ENCODE data around the gene RABEP2.

The RABEP2 gene

DNA sequence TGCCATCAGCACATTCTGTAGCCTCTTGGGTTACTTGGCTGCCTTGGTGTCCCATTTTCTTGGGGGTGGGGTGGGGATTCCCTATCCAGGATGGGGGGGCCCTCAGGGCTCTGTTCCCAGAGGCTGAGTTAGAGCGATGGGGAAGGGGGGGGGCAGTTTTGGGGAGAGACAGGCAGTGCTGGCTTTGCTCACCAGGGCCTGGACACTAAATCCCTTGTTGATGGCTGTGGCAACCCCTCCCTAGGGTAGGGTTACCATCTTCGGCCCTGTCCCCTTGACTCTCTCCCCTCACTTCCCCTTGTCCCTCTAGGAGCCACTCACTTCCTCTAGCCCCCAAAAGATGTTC, 47.4 kb downstream of the RABEP2 start:
- H3K4me3 ChIP-seq (ENCODE audit: low read depth, low read length, poor library complexity, severe bottlenecking): no peak overlapping the region
- H4K20me1 ChIP-seq (ENCODE audit: insufficient read depth, low read length): no peaks in the 10 kb centered on the region
- H2AFZ ChIP-seq (ENCODE audit: low read length): no peak overlapping the region
- H3K36me3 ChIP-seq (ENCODE audit: insufficient read depth, low read length): peaks cover 15% of the 10 kb centered on the region; the same call in 1 of the 2 replicates
- H3K79me2 ChIP-seq (ENCODE audit: insufficient read depth, low read length): no peaks in the 10 kb centered on the region
- H3K9me3 ChIP-seq (ENCODE audit: low read length): no peaks in the 10 kb centered on the region
- H3K4me2 ChIP-seq (ENCODE audit: low read length): no peak overlapping the region
- no peaks in the 10 kb centered on the region for H3K27me3 ChIP-seq (ENCODE audit: insufficient read depth, low read length)
- TF ChIP-seq CTCF (IDR thresholded peaks at IDR 0.05; ENCODE audit: low read length) (no peak), EZH2 (IDR thresholded peaks at IDR 0.05; ENCODE audit: borderline replicate concordance, low read length) (no peak)
- H3F3A ChIP-seq (ENCODE audit: insufficient read depth, low read length): no peaks in the 10 kb centered on the region
- H3K27ac ChIP-seq (ENCODE audit: low read depth, low read length, poor library complexity, severe bottlenecking): no peak overlapping the region
- peaks cover 18% of the 10 kb centered on the region for H3K4me1 ChIP-seq (ENCODE audit: insufficient read depth, low read length, severe bottlenecking)
- H3K9ac ChIP-seq (ENCODE audit: low read length): no peak overlapping the region
- H3K9me2 ChIP-seq (ENCODE audit: low read depth, low read length): no peaks in the 10 kb centered on the region

DNA sequence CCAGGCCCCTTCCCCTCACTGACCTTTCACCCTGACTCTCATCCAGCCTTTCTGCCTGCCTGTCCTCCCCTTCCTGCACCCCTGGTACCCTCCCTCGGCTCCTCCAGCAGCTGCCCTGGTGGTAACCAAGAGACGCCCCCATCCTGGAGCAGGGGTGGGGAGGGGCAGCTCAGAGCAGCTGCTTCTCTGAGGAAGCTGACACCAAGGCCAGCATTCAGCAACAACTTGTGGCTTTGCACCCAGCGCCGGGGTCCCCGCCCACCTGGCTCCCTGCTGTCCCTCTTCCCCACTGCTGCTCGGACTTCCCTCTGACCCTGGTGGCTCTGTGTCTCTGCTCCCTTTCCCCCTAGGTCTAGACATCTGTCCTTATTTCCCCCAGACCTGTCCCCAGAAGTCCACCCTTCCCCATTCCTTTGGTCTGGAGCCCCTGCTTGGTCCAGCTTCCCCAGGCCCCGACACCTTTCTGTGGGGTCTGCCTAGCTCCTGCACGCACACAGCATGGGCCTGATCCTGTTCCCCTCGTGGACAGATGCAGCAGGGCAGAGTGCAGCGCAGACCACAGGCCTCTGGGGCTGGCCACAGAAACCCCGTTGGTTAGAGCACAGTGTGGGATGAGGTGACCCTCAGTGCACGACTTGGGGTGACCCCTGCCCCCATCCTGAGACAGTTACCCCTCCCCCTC, 47.9 kb downstream of the RABEP2 start:
- Histone ChIP-seq H3K9ac (ENCODE audit: low read length) (no peak overlapping the region), H3K27ac (ENCODE audit: low read depth, low read length, poor library complexity, severe bottlenecking) (no peak overlapping the region)

GRCh38 chr16:28876019-28876659, 48.9 kb downstream of the RABEP2 start:
- H3K4me3 ChIP-seq (ENCODE audit: low read depth, low read length, poor library complexity, severe bottlenecking): no peak overlapping the region
- no peak overlapping the region for H2AFZ ChIP-seq (ENCODE audit: low read length)
- no peak overlapping the region for H3K27ac ChIP-seq (ENCODE audit: low read depth, low read length, poor library complexity, severe bottlenecking)
- H3K9me2 ChIP-seq (ENCODE audit: low read depth, low read length): no peaks in the 10 kb centered on the region
- H3K4me1 ChIP-seq (ENCODE audit: insufficient read depth, low read length, severe bottlenecking): peaks cover 18% of the 10 kb centered on the region
- no peak overlapping the region for H3K9ac ChIP-seq (ENCODE audit: low read length)
- TF ChIP-seq EZH2 (IDR thresholded peaks at IDR 0.05; ENCODE audit: borderline replicate concordance, low read length) (no peak), CTCF (IDR thresholded peaks at IDR 0.05; ENCODE audit: low read length) (no peak)
- no peaks in the 10 kb centered on the region for H3K79me2 ChIP-seq (ENCODE audit: insufficient read depth, low read length)
- no peaks in the 10 kb centered on the region for H3F3A ChIP-seq (ENCODE audit: insufficient read depth, low read length)
- H3K9me3 ChIP-seq (ENCODE audit: low read length): no peaks in the 10 kb centered on the region
- no peaks in the 10 kb centered on the region for H4K20me1 ChIP-seq (ENCODE audit: insufficient read depth, low read length)
- no peak overlapping the region for H3K4me2 ChIP-seq (ENCODE audit: low read length)
- peaks cover 29% of the 10 kb centered on the region for H3K36me3 ChIP-seq (ENCODE audit: insufficient read depth, low read length)
- no peaks in the 10 kb centered on the region for H3K27me3 ChIP-seq (ENCODE audit: insufficient read depth, low read length)

More for the DNA sequence above, 47.9 kb downstream of the RABEP2 start:
- Histone ChIP-seq H3K4me1 (ENCODE audit: insufficient read depth, low read length, severe bottlenecking) (peaks cover 18% of the 10 kb centered on the region), H3K4me3 (ENCODE audit: low read depth, low read length, poor library complexity, severe bottlenecking) (no peak overlapping the region), H3K79me2 (ENCODE audit: insufficient read depth, low read length) (no peaks in the 10 kb centered on the region), H3K27me3 (ENCODE audit: insufficient read depth, low read length) (no peaks in the 10 kb centered on the region), H3K36me3 (ENCODE audit: insufficient read depth, low read length) (peaks cover 19% of the 10 kb centered on the region; the same call in 1 of the 2 replicates), H3F3A (ENCODE audit: insufficient read depth, low read length) (no peaks in the 10 kb centered on the region), H4K20me1 (ENCODE audit: insufficient read depth, low read length) (no peaks in the 10 kb centered on the region), H2AFZ (ENCODE audit: low read length) (no peak overlapping the region), H3K4me2 (ENCODE audit: low read length) (no peak overlapping the region), H3K9me3 (ENCODE audit: low read length) (no peaks in the 10 kb centered on the region), H3K9me2 (ENCODE audit: low read depth, low read length) (no peaks in the 10 kb centered on the region)
- TF ChIP-seq EZH2 (IDR thresholded peaks at IDR 0.05; ENCODE audit: borderline replicate concordance, low read length) (no peak), CTCF (IDR thresholded peaks at IDR 0.05; ENCODE audit: low read length) (no peak)

All from OCI-LY1 (cell line).